IPS-18a (cell line): Measurements from ENCODE around the gene BAAT.

Source experiments
- H3K27ac ChIP-seq: one replicate; pipeline ENCODE4 v1.5.1; 2013; ENCODE audit warnings: low read length
- H3K27me3 ChIP-seq: one replicate; pipeline ENCODE4 v1.6.1; 2013; ENCODE audit warnings: mild to moderate bottlenecking, low read length; ENCODE audit not compliant: control insufficient read depth, insufficient read depth
- H3K36me3 ChIP-seq: one replicate; pipeline ENCODE4 v1.6.1; 2013; ENCODE audit warnings: low read depth, low read length; ENCODE audit not compliant: control insufficient read depth
- H3K4me1 ChIP-seq: one replicate; pipeline ENCODE4 v1.6.1; 2013; ENCODE audit warnings: low read depth, low read length; ENCODE audit not compliant: control insufficient read depth
- H3K4me3 ChIP-seq: one replicate; pipeline ENCODE4 v1.5.1; 2013; ENCODE audit warnings: low read length
- H3K9ac ChIP-seq: one replicate; pipeline ENCODE4 v1.6.1; 2013; ENCODE audit warnings: mild to moderate bottlenecking, low read length, moderate library complexity
- H3K9me3 ChIP-seq: one replicate; pipeline ENCODE4 v1.6.1; 2013; ENCODE audit warnings: low read depth, low read length; ENCODE audit not compliant: control insufficient read depth

BAAT gene

GRCh38 chr9:101397746-101398067 is 12.9 kb upstream of the BAAT start:
- Histone ChIP-seq H3K9me3 (peaks cover 5% of the 10 kb centered on the region), H3K4me1 (peaks cover 12% of the 10 kb centered on the region)

GRCh38 chr9:101394687-101395086 is 9.9 kb upstream of the BAAT start:
- H3K27ac ChIP-seq = no peak overlapping the region
- H3K36me3 ChIP-seq = peaks cover 15% of the 10 kb centered on the region
- no peak overlapping the region for H3K4me3 ChIP-seq
- H3K9me3 ChIP-seq = peaks cover 5% of the 10 kb centered on the region
- H3K4me1 ChIP-seq = peaks cover 9% of the 10 kb centered on the region
- H3K9ac ChIP-seq = no peak overlapping the region
- no peaks in the 10 kb centered on the region for H3K27me3 ChIP-seq

More at GRCh38 chr9:101397746-101398067, 12.9 kb upstream of the BAAT start:
- H3K27me3 ChIP-seq = no peaks in the 10 kb centered on the region
- H3K27ac ChIP-seq = peak overlapping the region; percentile 86
- H3K9ac ChIP-seq = peak overlapping the region; percentile 86
- H3K36me3 ChIP-seq = peaks cover 20% of the 10 kb centered on the region
- H3K4me3 ChIP-seq = peak overlapping the region; percentile 85

- H3K27me3 ChIP-seq = no peaks in the 10 kb centered on the region
- H3K27ac ChIP-seq = no peak overlapping the region
- H3K36me3 ChIP-seq = peaks cover 28% of the 10 kb centered on the region
- peaks cover 5% of the 10 kb centered on the region for H3K9me3 ChIP-seq
- peaks cover 5% of the 10 kb centered on the region for H3K4me1 ChIP-seq
- H3K4me3 ChIP-seq = no peak overlapping the region
- no peak overlapping the region for H3K9ac ChIP-seq
Measured at GRCh38 chr9:101393135-101393534, 8.3 kb upstream of the BAAT start.

GRCh38 chr9:101388507-101388993 is 3.7 kb upstream of the BAAT start:
- no peaks in the 10 kb centered on the region for H3K27me3 ChIP-seq
- peaks cover 9% of the 10 kb centered on the region for H3K4me1 ChIP-seq
- no peak overlapping the region for H3K27ac ChIP-seq
- H3K9ac ChIP-seq = no peak overlapping the region
- H3K4me3 ChIP-seq = no peak overlapping the region
- H3K36me3 ChIP-seq = peaks cover 29% of the 10 kb centered on the region
- H3K9me3 ChIP-seq = peaks cover 3% of the 10 kb centered on the region

- Histone ChIP-seq H3K4me3 (no peak overlapping the region), H3K9me3 (peaks cover 3% of the 10 kb centered on the region), H3K9ac (no peak overlapping the region), H3K4me1 (peaks cover 9% of the 10 kb centered on the region), H3K36me3 (peaks cover 29% of the 10 kb centered on the region), H3K27me3 (no peaks in the 10 kb centered on the region), H3K27ac (no peak overlapping the region)
Measured at GRCh38 chr9:101387871-101388506, 3.2 kb upstream of the BAAT start.

GRCh38 chr9:101383361-101383760 is 1.4 kb downstream of the BAAT start:
- Histone ChIP-seq H3K27ac (no peak overlapping the region), H3K4me1 (peaks cover 9% of the 10 kb centered on the region), H3K36me3 (peaks cover 5% of the 10 kb centered on the region), H3K4me3 (no peak overlapping the region), H3K9me3 (peaks cover 3% of the 10 kb centered on the region), H3K9ac (no peak overlapping the region), H3K27me3 (no peaks in the 10 kb centered on the region)

GRCh38 chr9:101381833-101382342 is 2.9 kb downstream of the BAAT start:
- Histone ChIP-seq H3K4me1 (peaks cover 9% of the 10 kb centered on the region), H3K4me3 (no peak overlapping the region), H3K27ac (no peak overlapping the region), H3K36me3 (no peaks in the 10 kb centered on the region), H3K27me3 (no peaks in the 10 kb centered on the region), H3K9me3 (peaks cover 3% of the 10 kb centered on the region), H3K9ac (no peak overlapping the region)

- no peaks in the 10 kb centered on the region for H3K36me3 ChIP-seq
- H3K9ac ChIP-seq = no peak overlapping the region
- H3K27me3 ChIP-seq = no peaks in the 10 kb centered on the region
- H3K27ac ChIP-seq = no peak overlapping the region
- peaks cover 9% of the 10 kb centered on the region for H3K4me1 ChIP-seq
- peaks cover 3% of the 10 kb centered on the region for H3K9me3 ChIP-seq
- H3K4me3 ChIP-seq = no peak overlapping the region
Measured at GRCh38 chr9:101381118-101381517, 3.7 kb downstream of the BAAT start.

- no peaks in the 10 kb centered on the region for H3K36me3 ChIP-seq
- H3K9me3 ChIP-seq = peaks cover under 1% of the 10 kb centered on the region
- H3K4me3 ChIP-seq = no peak overlapping the region
- H3K27ac ChIP-seq = no peak overlapping the region
- peaks cover 9% of the 10 kb centered on the region for H3K4me1 ChIP-seq
- no peaks in the 10 kb centered on the region for H3K27me3 ChIP-seq
- H3K9ac ChIP-seq = no peak overlapping the region
Measured at GRCh38 chr9:101380295-101380694, 4.5 kb downstream of the BAAT start.

- no peaks in the 10 kb centered on the region for H3K36me3 ChIP-seq
- no peak overlapping the region for H3K4me3 ChIP-seq
- no peaks in the 10 kb centered on the region for H3K27me3 ChIP-seq
- H3K27ac ChIP-seq = no peak overlapping the region
- H3K9me3 ChIP-seq = no peaks in the 10 kb centered on the region
- H3K9ac ChIP-seq = no peak overlapping the region
- no peaks in the 10 kb centered on the region for H3K4me1 ChIP-seq
Measured at GRCh38 chr9:101376111-101376848, 8.5 kb downstream of the BAAT start.

GRCh38 chr9:101375546-101375945 is 9.3 kb downstream of the BAAT start:
- no peak overlapping the region for H3K9ac ChIP-seq

More at GRCh38 chr9:101375546-101375945, 9.3 kb downstream of the BAAT start:
- H3K4me1 ChIP-seq = no peaks in the 10 kb centered on the region
- H3K36me3 ChIP-seq = no peaks in the 10 kb centered on the region
- H3K27ac ChIP-seq = no peak overlapping the region
- H3K9me3 ChIP-seq = no peaks in the 10 kb centered on the region
- H3K27me3 ChIP-seq = no peaks in the 10 kb centered on the region
- no peak overlapping the region for H3K4me3 ChIP-seq
